Activated CD8-positive, alpha-beta memory T cell treated with anti-CD3 and anti-CD28 coated beads, Interleukin-2, amount 50 U/mL, for 24 hours (primary cell): ENCODE results near the gene FAM90A1.
"Not testable (repeated sequence)": the region's sequence is repeated elsewhere in the genome, so short reads cannot be mapped to it uniquely, and the experiment has no call there.

Source experiments
- DNase-seq: peaks from one replicate; pipeline ENCODE4 v3.0.0-alpha.2; 2020; ENCODE audit errors: extremely low read depth

FAM90A1 gene, protein sequence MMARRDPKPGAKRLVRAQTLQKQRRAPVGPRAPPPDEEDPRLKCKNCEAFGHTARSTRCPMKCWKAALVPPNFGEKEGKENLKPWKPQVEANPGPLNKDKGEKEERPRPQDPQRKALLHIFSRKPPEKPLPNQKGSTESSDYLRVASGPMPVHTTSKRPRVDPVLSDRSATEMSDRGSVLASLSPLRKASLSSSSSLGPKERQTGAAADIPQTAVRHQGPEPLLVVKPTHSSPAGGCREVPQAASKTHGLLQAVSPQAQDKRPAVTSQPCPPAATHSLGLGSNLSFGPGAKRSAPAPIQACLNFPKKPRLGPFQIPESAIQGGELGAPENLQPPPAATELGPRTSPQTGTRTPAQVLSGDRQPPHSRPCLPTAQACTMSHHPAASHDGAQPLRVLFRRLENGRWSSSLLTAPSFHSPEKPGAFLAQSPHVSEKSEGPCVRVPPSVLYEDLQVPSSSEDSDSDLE

DNA sequence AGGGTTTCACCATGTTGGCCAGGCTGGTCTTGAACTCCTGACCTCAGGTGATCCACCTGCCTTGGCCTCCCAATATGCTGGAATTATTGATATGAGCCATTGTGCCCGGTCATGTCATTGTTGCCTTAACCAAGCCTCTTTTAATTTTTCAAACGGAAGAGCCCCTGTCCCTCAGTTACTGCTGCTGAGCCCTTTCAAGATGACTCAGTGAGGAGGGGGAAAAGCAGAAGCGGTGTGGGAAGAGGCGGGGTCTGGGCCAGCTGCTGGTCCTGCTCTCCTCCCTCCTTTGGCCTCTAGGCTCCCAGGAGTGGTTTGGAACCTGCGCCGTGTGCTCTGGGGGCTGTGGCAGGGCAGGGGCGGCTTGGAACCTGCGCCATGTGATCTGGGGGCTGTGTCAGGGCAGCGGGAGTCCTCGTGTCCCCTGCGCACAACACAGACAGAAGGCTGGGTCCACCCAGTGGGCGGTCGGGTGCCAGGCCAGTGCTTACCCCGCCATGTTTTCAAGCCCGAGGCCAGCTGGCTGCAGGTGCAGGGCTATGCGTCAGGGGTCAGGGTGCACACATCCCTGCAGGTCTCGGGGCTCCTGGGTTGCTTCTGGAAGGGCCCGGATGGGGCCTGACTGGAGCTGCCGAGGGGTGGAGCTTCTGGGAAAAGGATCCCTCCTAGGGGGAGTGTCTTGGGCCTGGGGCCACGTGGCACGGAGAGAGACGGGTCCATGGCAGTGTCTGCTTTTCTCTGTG is at the start of gene FAM90A1:
TSS of gene FAM90A1 (minus strand) at position 627 of the 740 bp plus-strand sequence. CDS start 2,786 bp downstream, outside the sequence.
- not testable (repeated sequence) for DNase-seq

GRCh38 chr12:8276397-8276796 is 49.0 kb upstream of the FAM90A1 start:
- not testable (repeated sequence) for DNase-seq

DNA sequence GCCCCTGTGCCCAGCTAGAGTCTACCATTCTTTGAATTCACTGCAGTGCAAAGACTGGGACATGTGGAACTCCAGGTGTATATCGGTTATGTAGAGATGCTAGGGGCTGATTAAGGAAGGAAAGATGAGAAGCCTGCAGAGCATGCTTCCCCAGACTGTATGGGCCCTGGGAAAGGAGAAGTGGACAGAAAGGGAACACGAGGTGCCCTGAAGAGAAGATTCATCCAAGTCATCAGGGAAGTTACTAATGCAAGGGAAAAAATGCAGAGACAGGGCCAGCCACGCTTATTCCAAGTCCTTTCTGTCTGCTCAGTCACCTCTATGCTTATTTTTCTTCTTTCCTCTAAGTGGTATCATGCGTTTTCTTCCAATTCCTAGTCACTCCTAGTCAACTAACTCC is 39.3 kb upstream of the FAM90A1 start:
- DNase-seq = not testable (repeated sequence)

- DNase-seq = not testable (repeated sequence)
These were observed 36.8 kb upstream of the FAM90A1 start for GRCh38 chr12:8264236-8264635.

GRCh38 chr12:8261111-8261554 is 33.7 kb upstream of the FAM90A1 start:
- not testable (repeated sequence) for DNase-seq

GRCh38 chr12:8256356-8256755 is 28.9 kb upstream of the FAM90A1 start:
- DNase-seq = not testable (repeated sequence)

DNA sequence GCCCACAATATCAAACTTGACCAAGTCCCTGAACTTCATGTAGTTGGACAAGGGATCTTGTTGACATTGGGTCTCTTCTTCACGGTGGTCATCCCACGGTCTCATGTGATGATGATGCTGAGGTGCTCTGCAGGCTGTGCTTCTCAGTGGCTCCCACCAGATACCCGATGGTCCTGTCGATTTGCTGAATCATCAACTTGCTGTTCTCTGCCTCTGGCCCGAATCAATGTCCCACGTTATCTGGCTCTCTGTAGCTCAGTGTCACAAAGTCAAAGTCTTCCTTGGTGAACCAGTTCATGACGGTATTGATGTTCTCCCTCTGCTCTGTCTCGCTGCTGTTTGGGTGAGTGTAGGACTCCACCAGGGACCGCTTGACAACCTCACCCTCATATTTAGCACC is 27.3 kb upstream of the FAM90A1 start:
- not testable (repeated sequence) for DNase-seq

DNA sequence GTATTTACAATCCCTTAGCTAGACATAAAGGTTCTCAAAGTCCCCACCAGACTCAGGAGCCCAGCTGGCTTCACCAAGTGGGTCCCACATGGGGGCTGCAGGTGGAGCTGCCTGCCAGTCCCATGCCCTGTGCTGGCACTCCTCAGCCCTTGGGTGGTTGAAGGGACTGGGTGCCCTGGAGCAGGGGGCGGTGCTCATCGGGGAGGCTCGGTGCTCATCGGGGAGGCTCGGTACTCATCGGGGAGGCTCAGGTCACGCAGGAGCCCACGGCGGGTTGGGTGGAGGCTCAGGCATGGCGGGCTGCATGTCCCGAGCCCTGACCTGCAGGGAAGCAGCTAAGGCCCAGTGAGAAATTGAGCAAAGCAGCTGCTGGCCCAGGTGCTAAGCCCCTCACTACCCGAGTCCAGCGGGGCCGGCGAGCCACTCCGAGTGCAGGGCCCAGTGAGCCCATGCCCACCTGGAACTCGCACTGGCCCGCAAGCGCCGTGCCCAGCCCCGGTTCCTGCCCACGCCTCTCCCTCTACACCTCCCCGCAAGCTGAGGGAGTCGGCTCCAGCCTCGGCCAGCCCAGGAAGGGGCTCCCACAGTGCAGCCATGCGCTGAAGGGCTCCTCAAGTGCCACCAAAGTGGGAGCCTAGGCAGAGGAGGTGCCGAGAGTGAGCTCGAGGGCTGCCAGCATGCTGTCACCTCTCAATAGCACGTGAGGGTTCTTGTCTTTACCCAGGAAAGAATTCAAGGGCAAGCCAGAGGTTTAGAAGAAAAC is 24.8 kb upstream of the FAM90A1 start:
- not testable (repeated sequence) for DNase-seq

- not testable (repeated sequence) for DNase-seq
These were observed 24.2 kb upstream of the FAM90A1 start for GRCh38 chr12:8251616-8252015.

DNA sequence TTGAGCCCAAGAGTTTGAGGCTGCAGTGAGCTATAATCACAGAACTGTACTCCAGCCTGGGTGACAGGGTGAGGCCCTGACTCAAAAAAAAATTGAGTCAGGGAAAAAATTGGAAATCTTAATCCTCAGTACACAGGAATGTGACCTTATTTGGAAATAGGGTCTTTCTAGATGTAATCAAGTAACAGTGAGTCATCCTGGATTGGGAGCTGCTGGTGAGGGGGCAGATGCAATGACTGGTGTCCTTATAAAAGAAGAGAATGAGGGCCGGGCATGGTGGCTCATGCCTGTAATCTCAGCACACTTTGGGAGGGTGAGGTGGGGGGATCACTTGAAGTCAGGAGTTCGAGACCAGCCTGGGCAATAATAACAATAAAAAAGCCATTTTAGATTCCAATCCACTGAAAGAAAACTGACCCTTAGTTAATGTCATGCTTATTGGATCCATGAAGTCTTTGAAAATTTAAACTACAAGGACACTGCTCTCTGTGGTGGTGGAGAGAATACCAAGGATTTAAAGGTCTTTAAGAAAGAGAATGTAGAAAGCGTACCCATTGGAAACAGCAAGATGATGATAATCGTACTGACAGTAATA is 19.6 kb upstream of the FAM90A1 start:
- DNase-seq = not testable (repeated sequence)

DNA sequence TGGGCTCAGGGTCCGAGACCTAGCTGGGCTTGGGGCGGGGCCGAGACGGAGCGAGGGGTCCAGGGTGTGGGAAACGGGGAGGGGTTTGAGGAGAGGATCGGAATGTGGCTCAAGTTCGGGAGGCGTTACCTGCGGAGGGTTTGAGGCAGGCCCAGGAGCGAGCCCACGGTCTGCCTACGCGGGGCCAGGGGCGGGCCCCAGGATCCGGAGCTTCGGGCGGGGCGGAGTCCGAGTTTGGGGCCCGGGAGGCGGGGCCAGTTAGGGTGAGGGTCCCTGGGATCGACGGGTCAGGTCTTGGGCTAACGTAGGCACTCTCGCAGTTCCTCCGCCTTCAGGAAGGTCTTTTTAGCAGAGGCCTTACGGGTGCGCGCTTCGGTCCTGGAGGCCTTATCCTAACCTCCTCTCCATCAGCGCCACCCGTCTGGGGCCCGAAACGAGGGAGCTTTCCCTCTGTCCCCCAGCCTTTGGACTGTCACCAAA is 16.3 kb upstream of the FAM90A1 start:
- not testable (repeated sequence) for DNase-seq

DNA sequence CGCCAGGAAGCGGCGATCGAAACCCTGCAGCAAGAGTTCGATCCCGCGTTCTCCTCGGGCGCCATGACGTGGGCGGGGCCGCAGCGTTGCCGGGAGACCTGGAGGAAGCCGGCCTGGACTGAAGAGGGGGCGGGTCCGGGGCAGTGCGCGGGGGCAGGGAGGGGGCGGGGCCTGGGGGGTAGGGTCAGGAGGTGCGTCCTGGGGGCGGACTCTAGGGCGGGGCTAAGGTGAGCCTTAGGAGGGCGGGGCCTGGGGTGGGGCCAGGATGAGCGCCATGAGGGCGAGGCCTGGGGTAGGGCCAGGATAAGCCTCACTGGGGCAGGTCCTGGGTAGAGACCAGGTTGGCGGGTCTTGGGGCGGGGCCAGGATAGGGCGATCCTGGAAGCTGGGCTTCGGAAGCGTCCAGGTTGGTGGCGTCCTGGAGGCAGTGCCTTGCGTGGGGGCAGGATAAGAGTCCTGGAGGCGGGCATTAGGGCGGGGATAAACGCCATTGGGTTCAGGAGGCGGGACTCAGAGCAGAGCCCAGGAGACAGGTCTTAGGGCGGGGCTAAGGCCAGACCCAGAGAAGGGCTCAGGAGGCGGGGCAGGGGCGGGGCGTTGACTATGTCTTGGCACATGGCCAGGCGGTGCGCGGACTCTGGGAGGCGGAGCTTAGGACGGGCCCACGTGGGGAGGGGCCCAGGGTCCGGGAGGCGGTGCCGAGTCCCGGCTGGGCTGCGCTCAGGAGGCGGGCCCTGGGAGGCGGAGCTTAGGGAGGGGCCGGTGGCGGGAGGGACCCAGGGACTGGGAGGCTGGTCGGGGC is 15.7 kb upstream of the FAM90A1 start:
- peak; percentile 98 for DNase-seq

DNA sequence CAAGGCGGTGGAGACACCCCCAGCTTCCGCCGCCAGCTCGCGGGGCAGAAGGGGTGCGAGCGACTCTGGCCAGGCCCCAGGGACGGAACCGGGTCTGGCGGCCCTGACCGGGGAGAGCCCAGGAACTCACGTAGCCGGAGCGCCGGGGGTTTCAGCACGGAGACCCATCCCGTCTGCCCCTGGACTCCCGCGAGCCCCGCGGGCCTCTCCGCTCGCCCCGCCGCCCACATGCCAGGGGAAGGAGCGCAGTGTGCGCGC is 15.1 kb upstream of the FAM90A1 start:
- DNase-seq = not testable (repeated sequence)

DNA sequence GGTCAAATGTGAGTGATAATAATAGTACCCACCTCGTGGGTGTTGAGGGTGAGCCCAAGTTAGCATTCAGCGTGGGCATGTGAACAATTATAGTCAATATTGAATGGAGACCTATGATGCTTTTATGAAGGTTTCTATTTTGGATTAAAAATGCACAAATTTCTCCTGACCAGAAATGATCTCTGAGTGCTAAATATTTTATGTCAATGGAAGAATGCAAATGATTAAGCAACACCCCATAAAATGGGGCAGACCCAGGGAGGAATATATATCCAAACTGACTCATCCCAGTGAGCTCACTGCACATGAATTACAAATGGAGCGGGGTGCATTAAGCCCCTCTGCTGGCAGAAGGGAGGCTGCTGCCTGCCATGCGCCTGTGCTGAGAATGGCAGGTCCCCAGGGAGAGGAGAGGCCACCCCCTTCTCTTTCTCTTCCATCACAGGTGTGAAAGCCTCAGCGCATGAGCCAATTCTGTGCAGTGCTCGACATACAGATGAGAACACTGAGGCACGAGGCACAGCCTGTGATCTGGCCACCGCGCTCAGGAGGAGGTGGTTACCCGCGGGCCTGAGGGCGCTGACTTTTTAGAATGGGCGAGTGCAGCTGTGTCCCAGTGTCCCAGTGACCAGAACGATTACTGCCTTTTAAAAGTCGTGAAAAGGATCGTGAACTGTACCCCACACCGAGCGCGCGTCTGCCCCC is 14.7 kb upstream of the FAM90A1 start:
- DNase-seq = not testable (repeated sequence)

GRCh38 chr12:8240340-8241114 is 13.1 kb upstream of the FAM90A1 start:
- DNase-seq = not testable (repeated sequence)

DNA sequence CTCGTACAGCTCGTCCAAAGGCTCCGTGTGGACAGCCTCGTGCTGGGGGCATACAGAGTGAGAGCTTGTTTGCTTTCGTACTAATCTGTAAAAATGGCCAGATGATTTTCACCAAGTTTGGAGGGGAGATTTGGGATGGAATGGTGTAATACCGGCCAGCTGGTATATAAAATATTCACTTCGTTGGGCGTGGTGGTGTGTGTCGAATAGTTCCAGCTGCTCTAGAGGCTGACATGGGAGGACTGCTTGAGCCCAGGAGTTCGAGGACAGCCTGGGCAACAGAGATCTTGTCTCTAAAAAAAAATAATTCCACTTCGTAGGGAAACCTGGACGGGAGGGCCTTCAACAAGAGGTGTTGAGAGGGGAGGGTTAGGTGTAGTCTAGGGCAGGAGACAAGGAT is 9.6 kb upstream of the FAM90A1 start:
- not testable (repeated sequence) for DNase-seq

GRCh38 chr12:8235316-8236157 is 8.1 kb upstream of the FAM90A1 start:
- DNase-seq = not testable (repeated sequence)

GRCh38 chr12:8234746-8235145 is 7.3 kb upstream of the FAM90A1 start:
- DNase-seq = not testable (repeated sequence)
